ENCODE data around the gene RXRB.

Gene RXRB

GRCh38 chr6:33211666-33212422 lies 11.4 kb upstream of the RXRB start:
- no peak for DNase-seq (ENCODE audit: low read depth in 1 of 2, low spot score in 1 of 2)

- no peak for DNase-seq (ENCODE audit: low read depth in 1 of 2, low spot score in 1 of 2)
These were observed 10.7 kb upstream of the RXRB start for GRCh38 chr6:33211136-33211535.

- no peak for DNase-seq (ENCODE audit: low read depth in 1 of 2, low spot score in 1 of 2)
These were observed 9.4 kb upstream of the RXRB start for GRCh38 chr6:33209856-33210255.

GRCh38 chr6:33208091-33208967 lies 7.9 kb upstream of the RXRB start, which contains the start of gene RING1:
Gene RING1, plus strand, starts transcription at chr6:33208500. Its CDS starts 323 bp downstream, at chr6:33208823.
- peak; percentile 74 to 76 for DNase-seq (ENCODE audit: low read depth in 1 of 2, low spot score in 1 of 2)

GRCh38 chr6:33207552-33208090 lies 7.2 kb upstream of the RXRB start:
- DNase-seq (ENCODE audit: low read depth in 1 of 2, low spot score in 1 of 2): no peak

- no peak for DNase-seq (ENCODE audit: low read depth in 1 of 2, low spot score in 1 of 2)
These were observed 6.5 kb upstream of the RXRB start for GRCh38 chr6:33206864-33207551.

- no peak for DNase-seq (ENCODE audit: low read depth in 1 of 2, low spot score in 1 of 2)
These were observed 5.8 kb upstream of the RXRB start for GRCh38 chr6:33206027-33206863.

DNA sequence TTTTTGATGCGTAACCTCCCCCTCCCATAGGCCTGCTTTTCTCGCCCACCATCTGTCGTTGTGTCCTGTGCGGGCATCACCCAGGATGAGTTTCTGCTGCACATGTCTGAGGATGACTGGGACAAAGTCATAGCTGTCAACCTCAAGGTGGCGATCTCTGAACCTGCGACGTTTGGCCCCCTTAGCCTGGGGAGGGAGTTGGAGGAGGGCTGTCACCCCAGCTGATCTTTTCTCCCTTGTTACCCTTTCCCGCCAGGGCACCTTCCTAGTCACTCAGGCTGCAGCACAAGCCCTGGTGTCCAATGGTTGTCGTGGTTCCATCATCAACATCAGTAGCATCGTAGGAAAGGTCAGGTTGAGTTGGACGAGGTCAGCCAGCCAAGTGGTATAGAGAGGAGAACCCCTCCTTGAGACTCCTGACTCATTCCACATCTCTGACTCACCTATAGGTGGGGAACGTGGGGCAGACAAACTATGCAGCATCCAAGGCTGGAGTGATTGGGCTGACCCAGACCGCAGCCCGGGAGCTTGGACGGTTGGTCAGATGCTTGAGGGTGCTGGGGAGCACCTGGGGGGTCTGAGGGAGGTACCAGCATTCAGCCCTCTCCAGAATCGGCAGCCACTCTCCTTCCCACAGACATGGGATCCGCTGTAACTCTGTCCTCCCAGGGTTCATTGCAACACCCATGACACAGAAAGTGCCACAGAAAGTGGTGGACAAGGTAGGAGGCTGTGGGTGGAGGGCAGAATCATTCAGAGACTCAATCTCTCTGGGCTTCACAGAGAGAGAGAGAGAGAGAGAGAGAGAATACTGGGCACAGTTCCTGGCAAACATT lies 4.9 kb upstream of the RXRB start:
- DNase-seq (ENCODE audit: low read depth in 1 of 2, low spot score in 1 of 2): no peak

- peak; percentile 73 to 88 for DNase-seq (ENCODE audit: low read depth in 1 of 2, low spot score in 1 of 2)
These were observed 4.1 kb upstream of the RXRB start, which contains the start of gene HSD17B8 for GRCh38 chr6:33204415-33205190. Gene HSD17B8, plus strand, starts transcription at chr6:33204655. Its CDS starts 14 bp downstream, at chr6:33204669.

- no peak for DNase-seq (ENCODE audit: low read depth in 1 of 2, low spot score in 1 of 2)
These were observed 3.6 kb upstream of the RXRB start for GRCh38 chr6:33204165-33204414.

DNA sequence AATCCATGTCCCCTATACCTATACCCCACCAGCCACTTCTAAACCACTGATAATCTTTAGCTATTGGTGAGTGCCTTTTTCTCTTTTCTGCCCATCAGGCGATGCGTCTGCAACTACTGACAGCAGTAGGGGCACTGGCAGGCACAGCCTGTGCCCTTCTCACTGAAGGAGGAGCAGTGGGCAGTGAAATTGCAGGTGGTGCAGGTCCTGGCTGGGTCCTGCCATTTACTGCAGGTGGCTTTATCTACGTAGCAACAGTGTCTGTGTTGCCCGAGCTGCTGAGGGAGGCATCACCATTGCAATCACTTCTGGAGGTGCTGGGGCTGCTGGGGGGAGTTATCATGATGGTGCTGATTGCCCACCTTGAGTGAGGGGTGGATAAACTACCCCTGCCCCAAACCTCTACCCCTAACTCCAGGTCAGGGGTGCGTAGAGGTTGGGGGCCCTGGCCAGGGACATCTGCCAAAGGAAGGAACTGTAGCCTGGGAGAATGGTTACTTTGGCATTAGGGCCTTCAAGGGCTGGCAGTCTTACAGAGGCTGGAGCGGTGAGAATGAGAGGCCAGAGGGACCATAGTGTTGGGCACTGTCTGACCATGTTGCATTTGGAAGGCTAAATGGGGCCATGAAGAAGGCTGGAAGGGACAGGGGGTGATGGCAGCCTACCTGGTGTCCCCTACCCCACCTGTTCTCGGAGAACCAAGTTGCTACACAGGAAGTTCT lies 3.1 kb upstream of the RXRB start:
- DNase-seq (ENCODE audit: low read depth in 1 of 2, low spot score in 1 of 2): no peak

DNA sequence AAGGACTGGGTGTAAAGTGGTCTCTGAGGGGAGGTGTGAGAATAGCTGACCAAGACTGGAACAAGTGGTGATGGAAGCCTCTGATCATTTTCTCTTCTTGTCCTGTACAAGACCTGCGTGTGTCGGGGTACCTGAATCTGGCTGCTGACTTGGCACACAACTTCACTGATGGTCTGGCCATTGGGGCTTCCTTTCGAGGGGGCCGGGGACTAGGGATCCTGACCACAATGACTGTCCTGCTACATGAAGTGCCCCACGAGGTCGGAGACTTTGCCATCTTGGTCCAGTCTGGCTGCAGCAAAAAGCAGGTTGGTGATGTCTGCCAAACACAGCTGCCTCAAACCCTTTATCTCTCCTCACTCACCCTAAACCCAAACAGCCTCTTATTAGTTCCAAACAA lies 2.3 kb upstream of the RXRB start:
- no peak for DNase-seq (ENCODE audit: low read depth in 1 of 2, low spot score in 1 of 2)

- no peak for DNase-seq (ENCODE audit: low read depth in 1 of 2, low spot score in 1 of 2)
These were observed 1.5 kb upstream of the RXRB start for GRCh38 chr6:33201935-33202334.

DNA sequence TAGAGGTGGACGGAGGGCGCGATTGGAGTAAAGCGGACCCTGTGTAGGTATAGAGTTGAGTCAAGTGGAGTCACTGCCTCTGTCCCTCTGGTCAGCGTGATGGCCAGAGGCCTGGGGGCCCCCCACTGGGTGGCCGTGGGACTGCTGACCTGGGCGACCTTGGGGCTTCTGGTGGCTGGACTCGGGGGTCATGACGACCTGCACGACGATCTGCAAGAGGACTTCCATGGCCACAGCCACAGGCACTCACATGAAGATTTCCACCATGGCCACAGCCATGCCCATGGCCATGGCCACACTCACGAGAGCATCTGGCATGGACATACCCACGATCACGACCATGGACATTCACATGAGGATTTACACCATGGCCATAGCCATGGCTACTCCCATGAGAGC lies 681 bp upstream of the RXRB start:
- DNase-seq (ENCODE audit: low read depth in 1 of 2, low spot score in 1 of 2): no peak

- peak; percentile 38 to 58 for DNase-seq (ENCODE audit: low read depth in 1 of 2, low spot score in 1 of 2)
These were observed 712 bp downstream of the RXRB start for GRCh38 chr6:33199687-33200218.

- no peak for DNase-seq (ENCODE audit: low read depth in 1 of 2, low spot score in 1 of 2)
These were observed 1.5 kb downstream of the RXRB start for GRCh38 chr6:33198853-33199436.

- DNase-seq (ENCODE audit: low read depth in 1 of 2, low spot score in 1 of 2): no peak
These were observed 2.2 kb downstream of the RXRB start for GRCh38 chr6:33198159-33198852.

Measured in activated CD4-positive, alpha-beta T cell treated with anti-CD3 and anti-CD28 coated beads, Interleukin-2, amount 50 U/mL, for 24 hours (primary cell).